GM19193 (cell line): ENCODE measurements around the gene ABCD1.

Experiments
- POLR2A ChIP-seq: IDR thresholded peaks from 4 replicates; pipeline ENCODE4 v1.6.1; 2011; ENCODE audit not compliant: insufficient read depth, insufficient read length; ENCODE audit errors: extremely low read depth

Gene ABCD1

DNA sequence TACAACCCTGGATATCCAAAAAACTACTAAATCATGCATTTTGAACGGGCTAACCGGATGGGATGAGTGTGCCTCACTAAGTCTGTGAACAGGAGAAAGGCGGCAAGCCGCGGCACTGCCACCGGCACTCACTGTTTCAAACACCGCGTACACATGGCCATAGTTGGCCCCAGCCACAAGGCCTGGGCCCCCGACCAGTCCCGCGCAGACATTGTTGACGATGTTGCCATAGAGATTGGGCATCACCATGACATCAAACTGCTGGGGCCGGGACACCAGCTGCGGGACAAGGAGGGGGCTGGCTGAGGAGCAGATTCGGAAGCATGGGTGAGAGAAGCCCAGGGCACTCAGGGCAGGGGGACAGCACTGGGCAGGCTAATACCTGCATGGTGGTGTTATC lies 62.0 kb downstream of the ABCD1 start:
- TF ChIP-seq POLR2A, result no peak

DNA sequence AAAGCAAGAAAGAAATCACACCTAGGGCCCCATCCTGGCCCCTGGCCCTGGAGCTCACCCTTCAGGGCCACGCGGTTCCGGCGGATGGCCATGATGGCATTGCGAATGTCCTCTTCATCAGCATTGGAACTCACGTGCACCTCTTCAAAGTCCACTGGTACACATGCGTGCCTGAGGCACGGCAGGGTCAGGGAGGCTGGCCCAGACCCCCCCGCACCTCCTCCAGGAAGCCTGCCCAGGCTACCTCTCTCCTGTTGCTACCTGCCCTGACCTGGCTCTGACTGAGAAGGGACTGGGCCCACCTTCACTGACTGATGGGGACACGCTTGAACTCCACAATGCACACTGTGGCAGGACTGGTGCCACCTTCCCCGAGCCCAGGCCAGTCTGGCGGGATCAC lies 65.0 kb downstream of the ABCD1 start:
- no peak for TF ChIP-seq POLR2A

DNA sequence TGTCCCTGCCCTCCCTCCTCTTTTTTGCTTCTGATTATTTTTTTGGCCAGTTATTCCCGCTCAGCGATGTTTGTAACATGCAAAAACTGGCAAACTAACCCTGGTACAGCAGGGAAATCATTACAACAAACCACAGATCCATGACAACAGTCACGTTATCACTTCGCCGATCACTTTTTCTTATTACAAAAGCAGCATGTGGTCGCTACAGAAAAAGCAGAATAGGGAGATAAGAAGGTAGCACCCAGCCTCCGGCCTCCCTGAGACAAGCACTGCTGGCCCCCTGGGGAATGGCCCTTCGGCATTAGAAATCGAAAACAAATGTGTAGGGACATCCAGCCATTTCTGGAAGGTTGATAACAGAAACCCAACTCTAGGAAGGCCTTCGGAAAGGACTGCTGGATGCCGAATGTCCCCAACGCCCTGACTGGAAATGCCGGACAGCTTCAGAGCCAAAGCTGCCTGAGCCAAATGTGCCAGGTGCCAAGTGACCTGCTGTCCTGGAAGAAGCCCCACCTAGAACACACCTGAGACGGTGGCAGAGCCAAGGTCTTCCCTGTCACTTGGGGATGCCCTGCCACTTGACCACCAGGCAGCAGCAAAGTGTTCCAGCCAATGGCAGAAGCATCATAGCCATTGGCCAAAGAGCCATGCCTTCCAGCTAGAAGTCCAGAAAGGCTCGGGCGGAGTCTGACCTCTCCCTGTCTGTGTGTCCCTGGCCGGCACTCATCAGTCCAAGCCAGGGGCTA lies 66.6 kb downstream of the ABCD1 start:
- no peak for TF ChIP-seq POLR2A

DNA sequence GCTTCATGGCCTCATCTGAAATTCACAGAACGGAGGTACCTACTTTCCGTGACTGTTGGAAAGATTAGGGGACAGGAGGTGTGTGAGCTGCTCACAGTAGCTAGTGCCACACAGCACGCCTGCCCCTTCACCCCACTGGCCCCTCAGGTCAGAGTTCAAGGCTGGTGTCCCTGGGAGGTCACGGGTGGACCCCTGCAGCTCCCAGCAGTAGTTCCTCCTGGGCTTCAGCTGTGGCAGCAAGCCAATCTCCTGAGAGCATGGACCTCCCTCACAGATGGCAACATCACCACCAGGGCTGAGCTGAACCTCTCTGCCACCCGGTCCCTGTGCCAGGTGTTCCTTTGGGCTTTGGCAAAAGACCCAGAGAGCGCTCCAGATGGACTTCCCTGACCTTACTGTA lies 67.7 kb downstream of the ABCD1 start:
- TF ChIP-seq POLR2A, result no peak

DNA sequence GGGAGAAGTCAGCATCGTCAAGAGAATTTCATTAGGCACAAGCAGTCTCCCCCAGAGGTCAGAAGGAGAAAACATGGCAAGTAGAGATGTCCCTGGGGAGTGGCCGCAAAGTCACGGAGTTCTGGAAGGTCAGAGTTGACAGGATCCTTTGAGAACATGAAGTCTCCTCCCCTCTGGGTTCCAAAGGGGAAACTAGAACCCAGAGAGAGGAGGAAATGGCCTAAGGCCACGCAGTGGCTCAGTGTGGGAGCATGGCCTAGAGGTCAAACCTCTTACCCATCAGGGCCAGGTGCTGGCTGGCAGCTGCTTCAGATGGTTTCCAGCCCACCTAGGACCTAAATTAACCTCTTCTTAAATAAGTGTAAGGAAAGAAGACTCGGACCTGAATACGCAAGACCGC lies 68.6 kb downstream of the ABCD1 start:
- no peak for TF ChIP-seq POLR2A
